ENCODE data around the gene LPXN.
"Not testable (repeated sequence)": the region's sequence is repeated elsewhere in the genome, so short reads cannot be mapped to it uniquely, and the experiment has no call there.

The LPXN gene

DNA sequence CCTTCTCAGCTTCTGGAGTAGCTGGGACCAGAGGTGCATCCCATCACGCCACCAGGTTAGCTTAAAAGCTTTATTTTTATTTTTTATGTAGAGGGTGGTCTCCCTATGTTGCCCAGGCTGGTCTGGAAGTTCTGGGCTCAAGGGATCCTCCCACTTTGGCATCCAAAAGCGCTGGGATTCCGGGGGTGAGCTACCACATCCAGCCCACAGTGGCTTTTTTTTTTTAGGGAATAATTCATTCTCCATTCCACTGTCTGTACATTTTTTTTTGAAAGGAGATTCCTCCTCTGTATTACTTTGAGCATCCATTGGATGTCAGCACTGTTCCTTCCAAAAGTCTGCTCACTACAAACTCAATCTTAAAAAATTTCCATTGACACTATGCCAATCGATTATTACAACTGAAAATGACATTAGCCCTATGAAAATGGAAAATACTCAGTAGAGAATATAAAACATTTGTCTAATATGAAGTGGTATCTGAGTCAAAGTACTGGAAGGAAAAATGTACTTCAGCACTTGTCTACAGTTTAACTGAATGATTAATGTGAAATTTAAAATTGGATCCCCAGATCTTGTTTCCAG is 1.3 kb upstream of the LPXN start:
- 0 out of 2 replicates have a peak, but pooled peaks have one; percentile 9 for TF ChIP-seq ZNF384 (IDR thresholded peaks at IDR 0.05)
- TF ChIP-seq NFRKB (IDR thresholded peaks at IDR 0.05): no peak
- TF ChIP-seq ARNT (IDR thresholded peaks at IDR 0.05): no peak
- TF ChIP-seq LEF1 (IDR thresholded peaks at IDR 0.05; ENCODE audit: borderline replicate concordance): no peak
- TF ChIP-seq, protein P1, sequence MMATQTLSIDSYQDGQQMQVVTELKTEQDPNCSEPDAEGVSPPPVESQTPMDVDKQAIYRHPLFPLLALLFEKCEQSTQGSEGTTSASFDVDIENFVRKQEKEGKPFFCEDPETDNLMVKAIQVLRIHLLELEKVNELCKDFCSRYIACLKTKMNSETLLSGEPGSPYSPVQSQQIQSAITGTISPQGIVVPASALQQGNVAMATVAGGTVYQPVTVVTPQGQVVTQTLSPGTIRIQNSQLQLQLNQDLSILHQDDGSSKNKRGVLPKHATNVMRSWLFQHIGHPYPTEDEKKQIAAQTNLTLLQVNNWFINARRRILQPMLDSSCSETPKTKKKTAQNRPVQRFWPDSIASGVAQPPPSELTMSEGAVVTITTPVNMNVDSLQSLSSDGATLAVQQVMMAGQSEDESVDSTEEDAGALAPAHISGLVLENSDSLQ (IDR thresholded peaks at IDR 0.05): peak; percentile 59
- ChIA-PET CTCF (interaction anchor here (0.5 to 1.4 kb wide), 5 partner anchors 15 to 581 kb away, joined by 3 to 5 read pairs (median 3); no protein-coding TSS in a partner anchor), POLR2A (interaction anchor here (1.0 to 1.9 kb wide), 3 partner anchors 9 to 53 kb away, joined by 3 to 17 read pairs (median 3); no protein-coding TSS in a partner anchor)
- peak; percentile 5 for DNase-seq (ENCODE audit: extremely low spot score)

DNA sequence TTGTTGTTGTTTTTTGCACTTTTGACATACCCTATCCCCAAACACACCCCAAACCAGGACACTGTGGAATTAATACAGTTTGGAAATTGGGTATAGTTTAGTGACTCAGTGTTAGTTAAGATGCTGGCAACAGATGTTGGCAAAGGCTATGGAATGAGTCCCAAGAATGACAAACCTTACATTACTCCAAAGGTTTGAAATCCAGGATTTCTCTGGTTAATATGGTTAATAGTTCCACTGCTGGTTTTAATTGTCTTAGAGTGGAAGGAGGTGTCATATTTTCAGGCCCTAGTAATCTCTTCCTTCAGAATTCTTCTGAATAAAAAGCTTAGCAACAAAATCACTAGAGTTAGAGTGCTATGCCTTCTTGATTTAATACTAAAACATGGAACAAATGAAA is 775 bp downstream of the LPXN start:
- TF ChIP-seq TARDBP (IDR thresholded peaks at IDR 0.05): no peak
- no peak for TF ChIP-seq NFRKB (IDR thresholded peaks at IDR 0.05)
- no peak for TF ChIP-seq FOXA1 (IDR thresholded peaks at IDR 0.05)
- TF ChIP-seq LEF1 (IDR thresholded peaks at IDR 0.05; ENCODE audit: borderline replicate concordance): no peak
- no peak for TF ChIP-seq FOXM1 (IDR thresholded peaks at IDR 0.05; ENCODE audit: borderline replicate concordance)
- no peak for TF ChIP-seq HDGF (IDR thresholded peaks at IDR 0.05; ENCODE audit: borderline replicate concordance)
- no peak for TF ChIP-seq SP1 (IDR thresholded peaks at IDR 0.05)
- TF ChIP-seq L3MBTL2 (conservative IDR thresholded peaks at IDR 0.05): no peak
- ChIA-PET CTCF (no interaction called here), POLR2A (no interaction called here)
- DNase-seq (ENCODE audit: extremely low spot score): no peak

DNA sequence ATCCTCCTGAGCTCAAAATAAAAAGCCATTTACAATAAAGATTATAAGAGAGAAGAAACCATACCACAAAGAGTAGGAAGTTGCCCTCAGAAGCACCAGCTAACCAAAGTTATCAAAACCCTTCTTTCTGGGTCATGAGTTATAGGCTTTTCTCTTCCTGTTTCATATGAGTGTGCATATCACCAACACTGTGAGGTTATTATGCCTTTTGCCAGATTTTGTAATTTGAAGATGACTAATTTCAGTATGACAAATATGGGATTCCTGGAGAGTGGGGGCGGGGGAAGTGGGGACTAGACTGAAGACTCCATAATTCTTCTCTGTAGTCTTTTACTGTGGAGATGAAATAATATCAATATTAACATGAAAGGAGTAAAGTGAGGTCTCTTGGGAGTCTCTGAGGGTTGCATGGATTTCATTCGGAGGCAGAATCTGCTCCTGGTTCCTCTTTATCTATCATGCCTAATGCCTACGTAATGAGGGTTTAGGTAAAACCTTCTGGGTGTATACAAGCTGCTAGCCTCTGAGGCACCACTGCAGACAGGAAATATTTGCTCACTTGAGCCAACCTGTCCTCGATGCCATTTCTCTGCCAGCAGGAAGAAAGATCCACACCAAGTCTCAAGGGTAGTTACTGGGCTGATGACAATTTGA is 2.1 kb downstream of the LPXN start:
- ChIA-PET CTCF (no interaction called here), POLR2A (no interaction called here)
- TF ChIP-seq, protein P1 (IDR thresholded peaks at IDR 0.05): no peak
- TF ChIP-seq ZNF384 (IDR thresholded peaks at IDR 0.05): no peak
- no peak for TF ChIP-seq CTBP1 (IDR thresholded peaks at IDR 0.05; ENCODE audit: borderline replicate concordance)
- TF ChIP-seq SUZ12 (IDR thresholded peaks at IDR 0.05): no peak
- TF ChIP-seq L3MBTL2 (conservative IDR thresholded peaks at IDR 0.05): no peak
- no peak for TF ChIP-seq BHLHE40 (IDR thresholded peaks at IDR 0.05; ENCODE audit: borderline replicate concordance)
- no peak for TF ChIP-seq ARNT (IDR thresholded peaks at IDR 0.05)
- no peak for TF ChIP-seq SP1 (IDR thresholded peaks at IDR 0.05)
- no peak for TF ChIP-seq FOXA1 (IDR thresholded peaks at IDR 0.05)
- TF ChIP-seq LEF1 (IDR thresholded peaks at IDR 0.05; ENCODE audit: borderline replicate concordance): no peak
- no peak for TF ChIP-seq HDGF (IDR thresholded peaks at IDR 0.05; ENCODE audit: borderline replicate concordance)
- TF ChIP-seq FOXM1 (IDR thresholded peaks at IDR 0.05; ENCODE audit: borderline replicate concordance): no peak
- DNase-seq (ENCODE audit: extremely low spot score): no peak

DNA sequence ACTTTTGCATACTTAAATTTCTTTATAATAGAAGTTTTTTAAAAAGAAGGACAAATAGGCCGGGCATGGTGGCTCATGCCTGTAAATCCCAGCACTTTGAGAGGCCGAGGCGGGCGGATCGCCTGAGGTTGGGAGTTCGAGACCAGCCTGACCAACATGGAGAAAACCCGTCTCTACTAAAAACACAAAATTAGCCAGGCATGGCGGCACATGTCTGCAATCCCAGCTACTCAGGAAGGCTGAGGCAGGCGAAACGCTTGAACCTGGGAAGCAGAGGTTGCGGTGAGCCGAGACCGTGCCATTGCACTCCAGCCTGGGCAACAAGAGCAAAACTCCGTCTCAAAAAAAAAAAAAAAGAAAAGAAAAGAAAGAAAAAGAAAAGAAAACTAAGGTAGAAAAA is 2.8 kb downstream of the LPXN start:
- CTCF ChIA-PET; DNase-seq (ENCODE audit: extremely low spot score); POLR2A ChIA-PET: not testable (repeated sequence)

DNA sequence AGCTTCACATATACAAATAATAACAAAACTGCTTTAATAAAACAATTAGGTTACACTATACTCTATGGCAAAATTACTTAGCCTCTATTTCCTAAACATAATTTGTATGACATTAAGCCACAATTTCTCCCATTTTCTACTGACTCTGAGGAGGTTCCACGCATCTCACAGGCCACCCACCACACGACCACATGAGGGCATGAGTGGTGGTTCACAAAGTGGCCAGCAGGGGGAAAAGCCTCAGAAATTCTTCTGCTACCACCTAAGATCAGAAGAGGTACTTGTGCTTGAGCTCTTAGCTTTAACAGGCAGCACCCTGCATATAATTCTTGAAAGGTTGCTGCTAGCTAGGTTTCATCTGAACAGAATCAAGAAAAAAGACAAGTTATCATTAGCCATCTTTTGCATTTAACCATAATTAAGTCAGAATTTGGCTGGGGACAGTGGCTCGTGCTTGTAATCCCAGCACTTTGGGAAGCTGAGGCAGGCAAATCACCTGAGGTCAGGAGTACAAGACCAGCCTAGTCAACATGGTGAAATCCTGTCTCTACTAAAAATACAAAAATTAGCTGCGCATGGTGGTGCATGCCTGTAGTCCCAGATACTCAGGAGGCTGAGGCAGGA is 7.7 kb downstream of the LPXN start:
- DNase-seq (ENCODE audit: extremely low spot score): peak; percentile 58
- CTCF ChIA-PET: interaction anchor here (0.6 to 1.5 kb wide), 5 partner anchors 10 to 320 kb away, joined by 3 to 10 read pairs (median 4); no protein-coding TSS in a partner anchor
- POLR2A ChIA-PET: interaction anchor here (3.3 kb wide), 1 partner anchor 10 kb away, joined by 17 read pairs; no protein-coding TSS in a partner anchor
- TF ChIP-seq TARDBP (IDR thresholded peaks at IDR 0.05): no peak
- TF ChIP-seq ARNT (IDR thresholded peaks at IDR 0.05): no peak
- TF ChIP-seq ZNF384 (IDR thresholded peaks at IDR 0.05): no peak
- no peak for TF ChIP-seq CTBP1 (IDR thresholded peaks at IDR 0.05; ENCODE audit: borderline replicate concordance)
- TF ChIP-seq SP1 (IDR thresholded peaks at IDR 0.05): no peak
- no peak for TF ChIP-seq NFRKB (IDR thresholded peaks at IDR 0.05)
- no peak for TF ChIP-seq ELF4 (IDR thresholded peaks at IDR 0.05)
- no peak for TF ChIP-seq LEF1 (IDR thresholded peaks at IDR 0.05; ENCODE audit: borderline replicate concordance)

DNA sequence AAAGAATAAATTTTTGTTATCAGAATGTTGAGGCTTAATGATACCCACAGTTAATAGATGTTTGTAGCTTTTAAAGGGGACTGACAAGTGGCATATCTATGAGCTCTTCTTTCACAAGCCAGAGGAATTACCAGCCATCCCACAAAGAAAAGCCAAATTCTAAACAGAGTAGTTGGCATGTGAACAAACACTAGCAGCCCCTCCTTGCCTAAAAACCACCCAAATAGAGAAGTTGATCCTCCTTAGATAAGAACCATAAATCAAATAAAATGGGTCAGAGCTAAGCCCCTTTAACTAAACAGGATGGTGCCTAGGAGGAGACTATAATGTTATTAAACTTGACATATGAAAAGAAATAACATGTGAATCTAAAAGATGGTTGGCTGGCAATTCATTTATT is 11.4 kb downstream of the LPXN start:
- ChIA-PET CTCF (interaction anchor here (0.6 to 1.1 kb wide), 2 partner anchors 41 to 66 kb away, joined by 3 to 4 read pairs; no protein-coding TSS in a partner anchor), POLR2A (interaction anchor here (1.2 kb wide), 1 partner anchor 14 kb away, joined by 3 read pairs; no protein-coding TSS in a partner anchor)
- TF ChIP-seq FOXA1 (IDR thresholded peaks at IDR 0.05) (no peak), L3MBTL2 (conservative IDR thresholded peaks at IDR 0.05) (no peak), ZNF384 (IDR thresholded peaks at IDR 0.05) (no peak), BHLHE40 (IDR thresholded peaks at IDR 0.05; ENCODE audit: borderline replicate concordance) (no peak), HDGF (IDR thresholded peaks at IDR 0.05; ENCODE audit: borderline replicate concordance) (no peak), FOXM1 (IDR thresholded peaks at IDR 0.05; ENCODE audit: borderline replicate concordance) (no peak), ARNT (IDR thresholded peaks at IDR 0.05) (no peak), ELF4 (IDR thresholded peaks at IDR 0.05) (no peak), SUZ12 (IDR thresholded peaks at IDR 0.05) (no peak), LEF1 (IDR thresholded peaks at IDR 0.05; ENCODE audit: borderline replicate concordance) (no peak)
- TF ChIP-seq, protein P1 (IDR thresholded peaks at IDR 0.05): no peak
- DNase-seq (ENCODE audit: extremely low spot score): no peak

All from HEK293T (cell line).